Activated CD8-positive, alpha-beta T cell treated with anti-CD3 and anti-CD28 coated beads for 36 hours (primary cell): ENCODE results near the gene VMA21. TPM values are rescaled to one million over a fixed set of nuclear protein-coding genes. Genes with fewer than 3 reads are reported as not detected.

Source experiments
- ATAC-seq: fragments of 200-7000 bp; cut with Tn5 transposase; one replicate; pipeline ENCODE4 v1.10.0; 2021; ENCODE audit warnings: mild to moderate bottlenecking, moderate library complexity
- CTCF ChIA-PET: fragments of 350-600 bp; sonication (Branson Sonifier 250); formaldehyde crosslinking; loops from one replicate; lab custom pipeline; 2021; ENCODE audit warnings: antibody characterized with exemption; lab: Charles Lee
- POLR2A ChIA-PET: fragments of 350-600 bp; sonication (Branson Sonifier 250); formaldehyde crosslinking; loops from one replicate; lab custom pipeline; 2021; ENCODE audit warnings: antibody characterized with exemption; lab: Charles Lee
- DNase-seq: peaks from one replicate; pipeline ENCODE4 v3.0.0-alpha.2; 2020
- H3K27ac Mint-ChIP-seq: one replicate; pipeline ENCODE4 v1.8.0; 2021; ENCODE audit warnings: mild to moderate bottlenecking, mixed read lengths
- H3K27me3 Mint-ChIP-seq: one replicate; pipeline ENCODE4 v1.8.0; 2021; ENCODE audit warnings: mixed read lengths
- H3K36me3 Mint-ChIP-seq: one replicate; pipeline ENCODE4 v1.8.0; 2021; ENCODE audit warnings: low read depth, mixed read lengths
- H3K4me1 Mint-ChIP-seq: one replicate; pipeline ENCODE4 v1.8.0; 2021; ENCODE audit warnings: low read depth, mixed read lengths
- H3K4me3 Mint-ChIP-seq: one replicate; pipeline ENCODE4 v1.8.0; 2021; ENCODE audit warnings: mild to moderate bottlenecking, moderate library complexity, mixed read lengths
- H3K9me3 Mint-ChIP-seq: one replicate; pipeline ENCODE4 v1.8.0; 2021; ENCODE audit warnings: mixed read lengths
- CTCF ChIP-seq: fragments of 200-600 bp; IDR thresholded peaks from one replicate; pipeline ENCODE4 v1.8.0; 2022; ENCODE audit warnings: antibody characterized with exemption, mild to moderate bottlenecking
- intact Hi-C: fragments of 100-400 bp; cut with micrococcal nuclease; formaldehyde crosslinking; loops from one replicate; pipeline ENCODE4 v1.10.0; 2022
- total RNA-seq, 2 experiments: library from RNA; stranded (reverse); gene quantifications; one replicate each; pipeline ENCODE4 v1.2.3, GENCODE V29; 2021

VMA21 gene
- total RNA-seq, 2 experiments from 2014 or later, result 41.6 to 41.9 TPM

- intact Hi-C loops, result no loop called here
- H3K4me1 Mint-ChIP-seq, result peaks cover 22% of the 10 kb centered on the region
- no peak for TF ChIP-seq CTCF
- H3K27me3 Mint-ChIP-seq, result no peaks in the 10 kb centered on the region
- ChIA-PET POLR2A (no interaction called here), CTCF (no interaction called here)
- H3K36me3 Mint-ChIP-seq, result peaks cover 4% of the 10 kb centered on the region
- H3K4me3 Mint-ChIP-seq, result no peak overlapping the region
- ATAC-seq, result peak; percentile 60
- DNase-seq, result peak; percentile 67
- H3K27ac Mint-ChIP-seq, result peak overlapping the region; percentile 80
- H3K9me3 Mint-ChIP-seq, result no peaks in the 10 kb centered on the region
Measured at GRCh38 chrX:151393514-151393913, 3.5 kb upstream of the VMA21 start.

GRCh38 chrX:151396042-151396824, 773 bp upstream of the VMA21 start:
- H3K27me3 Mint-ChIP-seq, result no peaks in the 10 kb centered on the region
- intact Hi-C loops, result no loop called here
- H3K4me1 Mint-ChIP-seq, result peaks cover 40% of the 10 kb centered on the region
- ChIA-PET POLR2A (interaction anchor here (0.6 to 1.3 kb wide), 4 partner anchors 13 to 703 kb away, joined by 3 read pairs; partner anchors contain the start of gene MTMR1), CTCF (interaction anchor here (1.0 to 1.3 kb wide), 2 partner anchors 35 to 499 kb away, joined by 3 to 4 read pairs; no protein-coding TSS in a partner anchor)
- no peaks in the 10 kb centered on the region for H3K9me3 Mint-ChIP-seq
- peak overlapping the region; percentile 81 for H3K4me3 Mint-ChIP-seq
- no peak for TF ChIP-seq CTCF
- ATAC-seq (peak; percentile 46), DNase-seq (peak; percentile 63)
- peak overlapping the region; percentile 97 for H3K27ac Mint-ChIP-seq
- H3K36me3 Mint-ChIP-seq, result peaks cover 21% of the 10 kb centered on the region

- Mint-ChIP-seq H3K4me3 (peak overlapping the region; percentile 91), H3K36me3 (peaks cover 21% of the 10 kb centered on the region), H3K27me3 (no peaks in the 10 kb centered on the region), H3K4me1 (peaks cover 41% of the 10 kb centered on the region), H3K27ac (peak overlapping the region; percentile 92), H3K9me3 (no peaks in the 10 kb centered on the region)
- ChIA-PET CTCF (no interaction called here), POLR2A (interaction anchor here (0.7 kb wide), 1 partner anchor 22 kb away, joined by 4 read pairs; no protein-coding TSS in a partner anchor)
- intact Hi-C loops, result no loop called here
- DNase-seq (peak; percentile 13), ATAC-seq (no peak)
- TF ChIP-seq CTCF, result no peak
Measured at GRCh38 chrX:151397741-151398070, 700 bp downstream of the VMA21 start.

GRCh38 chrX:151398346-151398745, 1.3 kb downstream of the VMA21 start:
- Mint-ChIP-seq H3K36me3 (peaks cover 23% of the 10 kb centered on the region), H3K27ac (peak overlapping the region; percentile 92), H3K27me3 (no peaks in the 10 kb centered on the region), H3K9me3 (no peaks in the 10 kb centered on the region), H3K4me1 (peaks cover 38% of the 10 kb centered on the region), H3K4me3 (peak overlapping the region; percentile 91)
- ChIA-PET POLR2A (no interaction called here), CTCF (no interaction called here)
- DNase-seq, result no peak
- intact Hi-C loops, result no loop called here
- TF ChIP-seq CTCF, result no peak
- no peak for ATAC-seq

GRCh38 chrX:151402719-151403390, 5.8 kb downstream of the VMA21 start:
- Mint-ChIP-seq H3K4me3 (no peak overlapping the region), H3K27ac (no peak overlapping the region), H3K9me3 (no peaks in the 10 kb centered on the region), H3K36me3 (peaks cover 31% of the 10 kb centered on the region), H3K27me3 (no peaks in the 10 kb centered on the region), H3K4me1 (peaks cover 33% of the 10 kb centered on the region)
- DNase-seq, result no peak
- ATAC-seq, result no peak
- intact Hi-C loops, result no loop called here
- ChIA-PET POLR2A (no interaction called here), CTCF (no interaction called here)
- no peak for TF ChIP-seq CTCF
